HG02642 (cell line): Measurements from ENCODE around the gene MYEF2.

Experiments used
- ATAC-seq: cut with Tn5 transposase; IDR thresholded peaks from one replicate; pipeline ENCODE4 v1.9.1; 2021; ENCODE audit warnings: mild to moderate bottlenecking; ENCODE audit not compliant: unreplicated experiment, poor library complexity

MYEF2 gene, protein sequence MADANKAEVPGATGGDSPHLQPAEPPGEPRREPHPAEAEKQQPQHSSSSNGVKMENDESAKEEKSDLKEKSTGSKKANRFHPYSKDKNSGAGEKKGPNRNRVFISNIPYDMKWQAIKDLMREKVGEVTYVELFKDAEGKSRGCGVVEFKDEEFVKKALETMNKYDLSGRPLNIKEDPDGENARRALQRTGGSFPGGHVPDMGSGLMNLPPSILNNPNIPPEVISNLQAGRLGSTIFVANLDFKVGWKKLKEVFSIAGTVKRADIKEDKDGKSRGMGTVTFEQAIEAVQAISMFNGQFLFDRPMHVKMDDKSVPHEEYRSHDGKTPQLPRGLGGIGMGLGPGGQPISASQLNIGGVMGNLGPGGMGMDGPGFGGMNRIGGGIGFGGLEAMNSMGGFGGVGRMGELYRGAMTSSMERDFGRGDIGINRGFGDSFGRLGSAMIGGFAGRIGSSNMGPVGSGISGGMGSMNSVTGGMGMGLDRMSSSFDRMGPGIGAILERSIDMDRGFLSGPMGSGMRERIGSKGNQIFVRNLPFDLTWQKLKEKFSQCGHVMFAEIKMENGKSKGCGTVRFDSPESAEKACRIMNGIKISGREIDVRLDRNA

DNA sequence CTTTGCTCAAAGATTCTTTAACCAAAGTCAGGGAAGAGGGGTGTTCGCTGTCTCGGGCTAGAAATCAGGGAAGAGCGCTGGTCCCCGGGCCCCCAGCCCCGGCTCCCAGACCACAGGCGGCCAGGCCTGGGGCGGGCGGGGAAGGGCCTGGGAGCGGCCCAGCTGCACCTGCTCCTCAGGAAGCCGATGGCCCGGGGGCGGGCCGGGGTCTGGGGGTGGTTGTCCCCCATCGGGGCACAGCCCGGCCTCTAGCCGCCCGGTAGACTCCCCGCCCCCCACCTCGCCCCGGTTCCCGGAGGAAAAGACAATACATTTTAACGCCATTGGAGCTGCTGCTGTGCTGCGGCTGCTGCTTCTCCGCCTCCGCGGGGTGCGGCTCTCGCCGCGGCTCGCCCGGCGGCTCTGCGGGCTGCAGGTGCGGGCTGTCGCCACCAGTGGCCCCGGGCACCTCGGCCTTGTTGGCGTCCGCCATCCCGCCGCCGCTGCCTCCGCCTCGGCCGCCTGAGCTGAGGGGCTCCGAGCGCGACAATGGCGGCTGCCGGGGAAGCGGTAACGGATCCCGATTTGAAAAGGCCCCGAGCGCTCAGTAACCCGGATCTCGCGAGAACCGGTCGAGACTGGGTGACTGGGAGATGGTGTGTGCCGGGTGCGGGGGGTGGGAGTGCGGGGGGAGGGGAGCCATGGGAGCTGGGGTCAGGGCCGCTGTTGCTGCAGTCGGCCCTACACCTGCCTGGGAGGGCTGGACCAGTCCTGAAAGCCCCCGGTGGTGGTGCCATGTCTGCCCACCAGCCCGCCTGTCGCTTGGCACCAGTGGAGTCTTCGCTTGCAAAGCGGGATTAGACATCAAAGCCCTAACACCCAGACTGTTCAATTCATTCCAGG lies at the start of gene MYEF2:
Gene MYEF2 (minus strand): TSS at position 530 of the 882 bp plus-strand sequence. CDS start 58 bp downstream, at position 472.
- ATAC-seq, result peak; percentile 84

DNA sequence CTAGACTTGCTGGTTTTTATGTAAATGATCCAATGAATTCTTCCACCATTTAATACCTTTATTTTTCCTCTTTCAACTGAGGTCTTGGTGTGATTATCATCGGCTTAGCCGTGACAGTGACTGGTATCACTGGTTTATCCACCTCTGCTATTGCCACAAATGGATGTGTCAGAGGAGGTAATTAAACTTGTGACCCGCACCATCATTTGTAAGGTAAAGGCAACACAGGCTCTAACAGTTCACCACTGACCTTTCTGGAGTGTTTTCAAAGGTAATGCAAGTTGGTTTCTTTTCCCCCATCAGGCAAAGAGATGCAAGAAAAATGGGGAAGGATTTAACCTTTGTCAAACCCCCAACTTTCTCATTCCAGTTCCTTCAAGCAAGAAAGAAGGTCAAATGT lies 47.7 kb upstream of the MYEF2 start:
- ATAC-seq, result no peak

DNA sequence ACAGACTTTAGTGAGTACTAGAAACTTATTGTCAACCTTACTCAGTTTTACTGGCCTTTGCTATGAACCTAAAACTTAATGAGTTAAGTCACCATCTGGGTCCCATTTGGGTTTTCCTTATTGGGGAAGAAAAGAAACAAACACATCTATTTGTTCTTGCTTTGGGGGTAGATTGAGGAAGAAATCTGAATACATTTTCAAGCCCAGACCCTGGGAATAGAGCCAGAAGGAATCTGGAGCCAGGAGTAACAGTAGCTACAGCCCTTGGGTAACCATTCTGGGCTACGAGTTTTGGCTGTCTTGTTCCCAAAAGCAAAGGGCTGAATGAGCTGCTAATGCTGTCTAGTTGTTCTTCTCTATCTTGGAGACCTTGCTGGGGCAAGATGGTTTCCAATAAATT lies 44.5 kb upstream of the MYEF2 start:
- no peak for ATAC-seq

- ATAC-seq, result no peak
Measured at GRCh38 chr15:48221885-48222284, 43.8 kb upstream of the MYEF2 start.

GRCh38 chr15:48221261-48221660 lies 43.2 kb upstream of the MYEF2 start:
- ATAC-seq, result no peak

DNA sequence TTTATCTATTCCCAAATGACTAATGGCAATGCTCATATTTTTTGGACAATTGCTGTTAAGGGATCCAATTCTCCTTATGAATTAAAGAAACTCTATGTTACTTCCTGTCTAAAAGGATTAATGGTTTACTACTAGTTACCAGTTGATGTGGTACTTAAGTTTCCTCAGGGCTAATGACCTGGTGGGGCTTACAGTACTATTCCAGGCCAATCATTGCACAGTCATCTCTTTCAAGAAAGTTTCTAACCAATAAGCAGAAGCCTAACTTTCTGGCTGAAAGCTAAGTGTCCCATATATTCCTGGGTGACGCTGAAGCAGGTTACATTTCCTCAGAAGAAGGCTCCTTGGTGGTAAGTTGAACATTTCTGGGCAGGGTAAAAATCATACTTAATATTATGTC lies 27.9 kb upstream of the MYEF2 start, which contains the start of gene SLC12A1:
Gene SLC12A1 (plus strand): TSS at position 322 of the 400 bp plus-strand sequence. CDS start 1,418 bp downstream, outside the sequence.
- ATAC-seq, result no peak

DNA sequence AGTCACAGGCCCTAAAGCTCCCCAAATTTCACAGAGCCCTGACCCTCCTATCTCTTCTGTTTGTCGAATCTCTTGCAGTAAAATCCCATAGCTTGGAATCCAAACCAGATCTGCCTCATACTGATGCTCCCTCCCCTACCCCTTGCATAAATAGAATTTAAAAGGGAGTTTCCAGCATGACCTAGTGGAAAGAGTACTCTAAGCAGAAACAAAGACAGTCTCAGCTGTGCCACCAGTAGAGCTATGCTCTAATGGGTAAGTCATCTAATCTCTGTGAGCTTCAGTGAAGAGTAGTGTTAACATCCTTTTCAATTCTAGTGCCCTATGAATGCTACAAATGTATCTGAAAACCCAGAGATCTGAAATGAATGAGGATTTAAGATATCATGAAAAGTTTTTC lies 24.0 kb upstream of the MYEF2 start:
- no peak for ATAC-seq

DNA sequence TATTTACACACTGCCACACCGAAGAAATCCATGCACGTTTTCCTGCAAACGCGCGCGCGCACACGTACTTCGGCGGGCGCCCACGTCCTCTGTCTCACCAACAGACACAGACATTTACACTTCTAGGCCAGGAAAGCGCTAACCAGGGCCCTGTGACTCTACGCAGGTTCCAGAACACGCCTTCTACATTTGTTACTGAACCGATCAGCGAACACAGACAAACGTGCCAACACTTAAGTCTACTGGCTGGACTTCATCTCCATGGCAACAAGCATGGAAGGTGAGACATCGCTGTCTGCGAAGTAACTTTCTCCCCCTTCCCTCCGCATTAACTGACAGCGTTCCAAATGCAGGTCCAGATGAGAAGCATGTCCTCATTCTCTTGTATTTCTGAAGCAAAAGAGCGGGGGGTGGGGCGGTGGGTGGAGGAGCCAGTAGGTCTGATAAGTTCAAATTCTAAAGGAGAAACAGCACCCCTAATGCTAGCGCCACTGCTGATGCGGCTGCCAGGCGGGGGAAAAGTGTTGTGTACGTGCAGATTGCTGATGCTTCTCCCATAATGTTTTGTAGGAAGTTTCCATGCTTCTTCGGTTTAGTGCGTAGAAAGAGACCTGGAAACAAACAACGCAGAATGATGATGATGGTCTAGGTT lies 13.6 kb upstream of the MYEF2 start, which contains the start of gene CTXN2:
Gene CTXN2 (plus strand): TSS at position 92 of the 652 bp plus-strand sequence. CDS start 9,636 bp downstream, outside the sequence.
- no peak for ATAC-seq

- no peak for ATAC-seq
Measured at GRCh38 chr15:48190932-48191573, 13.0 kb upstream of the MYEF2 start.

DNA sequence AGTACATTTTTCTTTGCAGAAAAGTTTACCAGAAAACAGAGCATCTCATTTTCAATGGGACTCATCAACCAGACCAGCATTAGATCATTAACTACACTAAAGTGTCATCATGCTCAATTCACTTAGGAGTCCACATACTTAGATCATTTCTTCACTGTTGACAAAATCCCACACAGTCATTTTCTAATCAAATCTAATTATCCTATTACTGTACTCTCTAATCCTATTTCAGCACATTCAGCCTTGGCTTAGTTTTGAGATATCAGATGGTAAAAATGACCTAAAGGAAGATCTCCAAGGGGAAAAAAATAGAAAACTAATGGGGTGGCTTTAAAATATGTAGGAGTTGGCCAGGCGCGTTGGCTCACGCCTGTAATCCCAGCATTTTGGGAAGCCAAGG lies 8.2 kb upstream of the MYEF2 start:
- ATAC-seq, result no peak

GRCh38 chr15:48185529-48185928 lies 7.4 kb upstream of the MYEF2 start:
- ATAC-seq, result no peak

- ATAC-seq, result no peak
Measured at GRCh38 chr15:48182749-48183148, 4.7 kb upstream of the MYEF2 start.

DNA sequence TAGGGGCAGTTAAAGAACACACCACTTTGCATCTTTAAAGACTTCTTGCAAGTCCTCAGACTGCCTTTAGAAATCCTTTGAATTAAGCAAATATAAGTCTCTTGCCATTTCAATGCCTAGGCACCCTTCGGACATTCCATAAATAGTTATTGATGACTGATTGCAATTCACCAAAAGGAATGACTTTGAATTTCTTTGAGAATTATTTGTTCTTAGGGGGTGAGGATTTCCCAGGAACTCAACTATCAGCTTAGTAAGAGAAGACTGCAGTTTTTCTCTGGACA lies 495 bp upstream of the MYEF2 start:
- no peak for ATAC-seq

- peak; percentile 68 for ATAC-seq
Measured at GRCh38 chr15:48177383-48177765, 721 bp downstream of the MYEF2 start.

DNA sequence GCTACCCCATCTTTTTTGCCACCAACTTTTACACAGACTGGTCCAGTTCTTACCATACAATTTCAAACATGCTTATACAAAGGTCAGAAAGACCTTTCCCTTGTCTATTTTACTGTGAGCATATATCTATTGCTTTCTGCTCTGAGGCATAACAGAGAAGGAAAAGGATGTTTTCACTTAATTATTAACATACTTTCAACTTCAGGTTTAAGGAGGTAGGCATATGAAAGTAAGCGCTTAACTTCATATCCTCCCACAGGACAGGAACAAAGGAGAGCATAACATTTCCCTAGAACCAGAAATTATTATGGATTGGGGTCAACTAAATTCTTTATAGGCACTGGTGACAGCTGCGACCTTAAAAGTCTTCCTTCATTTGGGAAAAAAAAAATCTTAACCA lies 1.1 kb downstream of the MYEF2 start:
- ATAC-seq, result no peak

DNA sequence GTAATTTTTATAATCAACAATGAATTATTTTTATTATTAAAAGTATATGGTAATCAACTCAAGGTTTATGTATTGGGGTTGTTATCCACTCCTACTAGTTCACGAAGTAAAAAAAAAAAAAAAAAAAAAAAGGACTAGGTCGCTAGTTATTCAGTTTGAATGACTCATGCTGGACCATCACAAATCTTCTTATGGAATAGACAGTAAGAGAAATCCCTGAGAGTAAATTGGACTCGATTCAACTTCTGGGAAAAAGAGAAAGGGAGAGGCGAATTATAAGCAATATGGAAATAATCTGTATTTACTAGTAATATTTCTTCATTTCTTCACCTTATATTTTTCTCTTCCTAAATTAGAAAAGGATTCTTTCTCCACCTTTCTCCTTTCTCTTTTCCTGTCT lies 2.0 kb downstream of the MYEF2 start:
- no peak for ATAC-seq

DNA sequence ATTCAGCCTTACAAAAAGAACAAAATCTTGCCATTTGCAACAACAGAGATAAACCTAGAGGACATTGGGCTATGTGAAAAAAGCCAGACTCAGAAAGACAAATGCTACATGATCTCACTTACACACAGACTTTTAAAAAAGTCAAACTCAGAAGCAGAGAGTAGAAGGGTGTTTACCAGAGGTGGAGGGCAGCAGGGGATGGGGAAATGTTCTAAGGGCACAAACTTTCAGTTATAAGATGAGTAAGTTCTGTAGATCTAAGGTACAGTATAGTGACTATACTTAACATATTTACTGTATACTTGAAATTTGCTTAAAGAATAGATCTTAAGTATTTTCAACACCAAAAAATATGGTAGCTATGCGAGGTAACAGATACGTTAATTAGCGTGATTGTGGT lies 3.0 kb downstream of the MYEF2 start:
- ATAC-seq, result no peak

DNA sequence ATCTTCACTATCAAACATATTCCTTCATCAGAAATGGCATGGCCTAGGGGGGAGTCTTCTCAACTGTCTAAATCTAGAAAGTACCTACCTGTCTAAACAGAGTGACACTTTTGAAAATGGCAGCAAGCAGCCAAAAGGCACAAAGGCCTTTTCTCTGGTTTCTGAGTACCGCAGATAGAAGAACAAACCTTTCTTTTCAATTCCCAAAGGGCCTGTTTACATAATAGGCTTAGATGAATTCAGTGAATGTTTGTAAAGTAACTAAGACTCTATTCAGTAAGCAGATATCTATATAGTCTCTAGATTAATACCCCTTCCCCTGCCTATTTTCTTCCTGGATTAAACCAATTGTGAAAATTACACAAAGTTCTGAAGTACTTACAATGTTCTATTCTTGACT lies 7.1 kb downstream of the MYEF2 start:
- ATAC-seq, result no peak

DNA sequence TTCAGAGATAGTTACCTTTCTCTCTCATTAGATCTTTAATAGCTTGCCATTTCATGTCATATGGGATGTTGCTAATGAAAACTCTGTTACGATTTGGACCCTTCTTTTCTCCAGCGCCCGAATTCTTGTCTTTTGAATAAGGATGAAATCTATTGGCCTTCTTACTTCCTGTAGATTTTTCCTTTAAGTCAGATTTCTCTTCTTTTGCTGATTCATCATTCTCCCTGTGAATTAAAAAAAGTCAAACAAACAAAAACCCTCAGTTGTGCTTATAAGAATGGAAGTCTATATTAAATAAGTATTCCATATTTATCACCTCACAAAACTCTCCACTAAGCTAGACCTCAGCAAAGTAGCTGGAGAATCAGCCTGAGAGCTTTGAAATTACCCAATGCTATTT lies 9.5 kb downstream of the MYEF2 start:
- ATAC-seq, result no peak

DNA sequence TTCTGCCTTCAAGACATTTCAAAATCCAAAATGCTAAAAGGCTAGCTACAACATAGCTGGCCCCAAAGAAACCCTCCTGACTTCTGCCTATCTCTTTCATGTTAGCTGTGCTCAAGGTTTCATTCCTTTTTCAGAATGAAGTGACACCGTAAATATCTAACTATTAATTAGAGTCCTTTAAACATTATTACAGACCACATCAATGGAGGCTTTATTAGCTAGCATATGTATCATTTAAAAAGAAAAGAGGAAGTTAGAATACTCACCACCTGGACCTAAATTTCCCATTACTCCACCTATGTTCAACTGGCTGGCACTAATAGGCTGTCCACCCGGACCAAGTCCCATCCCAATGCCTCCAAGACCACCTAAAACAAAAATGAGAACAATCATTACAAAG lies 24.6 kb downstream of the MYEF2 start:
- ATAC-seq, result no peak
